KMS-11 (cell line): ENCODE results near the gene EN1.

ENCODE experiments used
- H2AFZ ChIP-seq: fragments of 200-600 bp; sonication (generic); 2 replicates; pipeline ENCODE4 v1.6.1; 2016; ENCODE audit warnings: antibody characterized with exemption, mixed run types, low read depth
- H3K27ac ChIP-seq: fragments of 200-600 bp; sonication (generic); 2 replicates; pipeline ENCODE4 v1.6.1; 2016; ENCODE audit warnings: mild to moderate bottlenecking, mixed run types
- H3K27me3 ChIP-seq: fragments of 200-600 bp; sonication (generic); 2 replicates; pipeline ENCODE4 v1.6.1; 2017; ENCODE audit warnings: mild to moderate bottlenecking, low read depth, mixed run types, moderate library complexity; ENCODE audit not compliant: insufficient read depth
- H3K36me3 ChIP-seq: fragments of 200-600 bp; sonication (generic); 2 replicates; pipeline ENCODE4 v1.6.1; 2017; ENCODE audit warnings: mild to moderate bottlenecking, mixed run types; ENCODE audit not compliant: insufficient read depth
- H3K4me1 ChIP-seq: fragments of 200-600 bp; sonication (generic); 2 replicates; pipeline ENCODE4 v1.6.1; 2016; ENCODE audit warnings: mild to moderate bottlenecking, low read depth, mixed run types; ENCODE audit not compliant: poor library complexity, severe bottlenecking
- H3K4me2 ChIP-seq: fragments of 200-600 bp; sonication (generic); 2 replicates; pipeline ENCODE4 v1.7.0; 2016; ENCODE audit warnings: mild to moderate bottlenecking, mixed run types
- H3K4me3 ChIP-seq: fragments of 200-600 bp; sonication (generic); IDR thresholded peaks from 2 replicates; pipeline ENCODE4 v1.6.1; 2017; ENCODE audit warnings: low read depth, low read length, mixed read lengths; ENCODE audit not compliant: insufficient read depth
- H3K79me2 ChIP-seq: fragments of 200-600 bp; sonication (generic); 2 replicates; pipeline ENCODE4 v1.6.1; 2016; ENCODE audit warnings: low read depth, mixed run types; ENCODE audit not compliant: insufficient read depth
- H3K9ac ChIP-seq: fragments of 200-600 bp; sonication (generic); 2 replicates; pipeline ENCODE4 v1.6.1; 2016; ENCODE audit warnings: mild to moderate bottlenecking, mixed run types
- H4K20me1 ChIP-seq: fragments of 200-600 bp; sonication (generic); 2 replicates; pipeline ENCODE4 v1.6.1; 2016; ENCODE audit warnings: mild to moderate bottlenecking, mixed run types; ENCODE audit not compliant: insufficient read depth
- TF ChIP-seq, protein P1 (sequence below): fragments of 200-600 bp; sonication (generic); conservative IDR thresholded peaks from 2 replicates; pipeline ENCODE4 v1.6.1; 2017; ENCODE audit warnings: low read depth, mild to moderate bottlenecking, antibody characterized with exemption, low read length, moderate library complexity, mixed read lengths

The EN1 gene

DNA sequence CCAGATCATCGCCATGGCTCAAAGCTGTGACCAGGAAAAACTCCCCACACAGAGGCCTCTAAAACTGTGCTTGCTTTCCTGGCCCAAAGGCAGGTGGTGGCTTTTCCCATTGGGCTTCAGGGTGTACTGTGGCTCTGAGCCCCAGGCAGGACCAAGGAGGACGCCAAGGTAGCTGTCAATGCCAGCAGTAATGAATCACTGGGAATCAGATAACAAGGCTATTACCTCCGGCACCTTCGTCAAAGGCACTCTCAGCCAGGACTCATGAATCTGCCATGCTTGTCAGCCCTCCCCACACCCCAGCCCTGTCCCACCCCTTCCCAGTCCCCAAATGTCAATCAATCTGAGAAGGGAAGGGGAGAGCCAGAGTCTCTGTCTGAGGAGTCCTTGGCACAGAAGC, 27.9 kb upstream of the EN1 start:
- Histone ChIP-seq H4K20me1 (no peaks in the 10 kb centered on the region), H3K9ac (no peak overlapping the region), H3K36me3 (no peaks in the 10 kb centered on the region), H3K27me3 (no peaks in the 10 kb centered on the region), H3K4me2 (no peak overlapping the region), H2AFZ (no peak overlapping the region), H3K4me3 (no peak overlapping the region), H3K4me1 (no peaks in the 10 kb centered on the region), H3K27ac (no peak overlapping the region), H3K79me2 (no peaks in the 10 kb centered on the region)
- TF ChIP-seq, protein P1, sequence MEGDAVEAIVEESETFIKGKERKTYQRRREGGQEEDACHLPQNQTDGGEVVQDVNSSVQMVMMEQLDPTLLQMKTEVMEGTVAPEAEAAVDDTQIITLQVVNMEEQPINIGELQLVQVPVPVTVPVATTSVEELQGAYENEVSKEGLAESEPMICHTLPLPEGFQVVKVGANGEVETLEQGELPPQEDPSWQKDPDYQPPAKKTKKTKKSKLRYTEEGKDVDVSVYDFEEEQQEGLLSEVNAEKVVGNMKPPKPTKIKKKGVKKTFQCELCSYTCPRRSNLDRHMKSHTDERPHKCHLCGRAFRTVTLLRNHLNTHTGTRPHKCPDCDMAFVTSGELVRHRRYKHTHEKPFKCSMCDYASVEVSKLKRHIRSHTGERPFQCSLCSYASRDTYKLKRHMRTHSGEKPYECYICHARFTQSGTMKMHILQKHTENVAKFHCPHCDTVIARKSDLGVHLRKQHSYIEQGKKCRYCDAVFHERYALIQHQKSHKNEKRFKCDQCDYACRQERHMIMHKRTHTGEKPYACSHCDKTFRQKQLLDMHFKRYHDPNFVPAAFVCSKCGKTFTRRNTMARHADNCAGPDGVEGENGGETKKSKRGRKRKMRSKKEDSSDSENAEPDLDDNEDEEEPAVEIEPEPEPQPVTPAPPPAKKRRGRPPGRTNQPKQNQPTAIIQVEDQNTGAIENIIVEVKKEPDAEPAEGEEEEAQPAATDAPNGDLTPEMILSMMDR, result no peak

GRCh38 chr2:118874324-118874723, 26.9 kb upstream of the EN1 start:
- TF ChIP-seq, protein P1, result no peak
- no peak overlapping the region for H3K27ac ChIP-seq

GRCh38 chr2:118865106-118865505, 17.7 kb upstream of the EN1 start:
- no peak overlapping the region for H3K4me2 ChIP-seq
- TF ChIP-seq, protein P1, result peak; percentile 56; the same call in 1 of the 2 replicates

More at GRCh38 chr2:118874324-118874723, 26.9 kb upstream of the EN1 start:
- Histone ChIP-seq H3K27me3 (no peaks in the 10 kb centered on the region), H3K4me3 (no peak overlapping the region), H3K4me2 (no peak overlapping the region), H3K36me3 (no peaks in the 10 kb centered on the region), H3K9ac (no peak overlapping the region), H3K79me2 (no peaks in the 10 kb centered on the region), H2AFZ (no peak overlapping the region), H4K20me1 (no peaks in the 10 kb centered on the region), H3K4me1 (no peaks in the 10 kb centered on the region)

DNA sequence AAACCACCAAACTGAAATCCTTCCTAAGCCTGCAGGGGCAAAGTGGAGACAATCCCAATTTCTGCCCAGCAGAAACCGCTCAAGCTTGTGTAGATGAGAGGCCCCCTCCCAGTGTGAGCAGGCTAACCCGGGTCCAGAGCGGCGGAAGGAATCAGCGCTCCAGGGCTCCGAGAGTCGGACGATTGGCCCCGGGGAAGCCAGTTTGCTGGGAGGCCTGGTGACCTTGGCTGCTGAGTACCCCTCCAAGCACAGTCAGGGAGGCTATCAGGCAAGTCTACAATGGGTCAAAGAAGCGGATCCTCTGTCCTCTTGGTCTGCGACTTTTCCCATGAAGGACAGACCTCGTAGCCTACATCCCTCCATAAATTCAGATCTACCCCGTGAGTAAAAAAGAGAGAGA, 16.8 kb upstream of the EN1 start:
- no peak overlapping the region for H3K9ac ChIP-seq
- no peak overlapping the region for H2AFZ ChIP-seq
- no peak overlapping the region for H3K27ac ChIP-seq
- H3K36me3 ChIP-seq, result no peaks in the 10 kb centered on the region
- H3K4me2 ChIP-seq, result no peak overlapping the region
- no peaks in the 10 kb centered on the region for H3K27me3 ChIP-seq
- no peak overlapping the region for H3K4me3 ChIP-seq
- H3K79me2 ChIP-seq, result no peaks in the 10 kb centered on the region
- peaks cover 5% of the 10 kb centered on the region for H3K4me1 ChIP-seq
- H4K20me1 ChIP-seq, result no peaks in the 10 kb centered on the region
- TF ChIP-seq, protein P1, result no peak

More at GRCh38 chr2:118865106-118865505, 17.7 kb upstream of the EN1 start:
- Histone ChIP-seq H3K36me3 (no peaks in the 10 kb centered on the region), H3K4me3 (no peak overlapping the region), H3K4me1 (peaks cover 5% of the 10 kb centered on the region), H2AFZ (no peak overlapping the region), H4K20me1 (no peaks in the 10 kb centered on the region), H3K79me2 (no peaks in the 10 kb centered on the region), H3K9ac (no peak overlapping the region), H3K27me3 (no peaks in the 10 kb centered on the region), H3K27ac (no peak overlapping the region)
